ENCODE data around the gene LIN7A. TPM values are rescaled to one million over a fixed set of nuclear protein-coding genes. Genes with fewer than 3 reads are reported as not detected.
"Not testable (repeated sequence)": the region's sequence is repeated elsewhere in the genome, so short reads cannot be mapped to it uniquely, and the experiment has no call there.

Gene LIN7A
- total RNA-seq, 1 experiment from 2014 or later = 1.2 TPM

DNA sequence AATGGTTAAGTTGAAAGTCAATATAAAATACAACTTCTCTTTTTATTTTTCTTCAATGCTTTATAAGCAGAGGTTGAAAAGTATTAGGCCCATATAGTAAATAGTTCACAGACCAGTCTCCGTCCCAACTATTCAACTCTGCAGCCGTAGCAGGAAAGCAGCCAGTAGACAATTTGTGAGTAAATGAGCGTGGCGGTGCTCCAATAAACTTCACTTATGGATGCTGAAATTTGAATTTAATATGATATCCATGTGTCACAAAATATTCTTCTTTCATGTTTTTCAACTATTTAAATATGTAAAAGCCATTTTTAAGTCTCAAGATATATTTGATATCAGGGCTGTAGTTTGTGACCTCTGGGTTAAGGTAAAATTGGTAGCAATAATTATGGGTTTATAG lies 17.7 kb downstream of the LIN7A start:
- DNase-seq (ENCODE audit: low spot score) = no peak

GRCh38 chr12:80917651-80918050 lies 20.1 kb downstream of the LIN7A start:
- no peak for DNase-seq (ENCODE audit: low spot score)

- no peak for DNase-seq (ENCODE audit: low spot score)
Observed at GRCh38 chr12:80912901-80913770, 24.6 kb downstream of the LIN7A start.

- DNase-seq (ENCODE audit: low spot score) = no peak
Observed at GRCh38 chr12:80909370-80909769, 28.4 kb downstream of the LIN7A start.

GRCh38 chr12:80902711-80903110 lies 35.0 kb downstream of the LIN7A start:
- no peak for DNase-seq (ENCODE audit: low spot score)

GRCh38 chr12:80901661-80902060 lies 36.1 kb downstream of the LIN7A start:
- DNase-seq (ENCODE audit: low spot score) = no peak

GRCh38 chr12:80895240-80895639 lies 42.5 kb downstream of the LIN7A start:
- DNase-seq (ENCODE audit: low spot score) = no peak

DNA sequence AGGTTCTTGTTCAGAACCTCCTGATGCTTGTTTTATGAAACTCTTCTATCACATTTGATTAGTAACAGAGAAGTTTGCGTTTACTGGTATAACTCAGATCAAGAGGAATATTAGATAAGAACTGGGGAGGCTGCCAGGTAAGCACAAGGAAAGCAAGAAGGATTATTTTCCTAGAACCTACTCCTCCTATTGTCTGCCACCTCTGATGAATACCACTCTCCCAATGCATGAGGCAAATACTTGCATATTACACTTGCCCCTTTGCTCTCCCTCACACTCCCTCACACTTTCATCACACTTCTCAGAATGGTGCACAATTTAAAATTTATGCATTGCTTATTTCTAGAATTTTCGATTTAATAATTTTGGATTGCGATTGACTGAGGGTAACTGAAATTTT lies 43.6 kb downstream of the LIN7A start:
- DNase-seq (ENCODE audit: low spot score) = no peak

GRCh38 chr12:80892597-80893445 lies 44.9 kb downstream of the LIN7A start:
- DNase-seq (ENCODE audit: low spot score) = no peak

DNA sequence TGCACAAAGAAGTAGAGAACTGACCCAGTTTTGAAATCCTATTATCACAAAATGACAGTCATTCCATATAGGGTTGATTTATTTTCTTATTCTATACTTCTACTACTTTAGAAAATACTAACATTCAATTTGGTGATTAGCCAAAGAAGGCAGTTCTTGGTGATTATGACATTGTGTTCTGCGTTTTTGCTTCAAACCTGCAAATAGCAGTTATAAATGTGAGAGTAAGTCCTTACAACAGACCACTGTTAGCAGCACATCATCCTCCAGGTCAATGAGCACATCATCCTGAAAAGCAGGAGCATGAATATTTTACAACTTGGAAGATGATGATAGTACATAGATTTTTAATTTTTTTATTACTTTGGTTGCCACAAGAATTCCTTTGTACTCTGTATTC lies 53.1 kb downstream of the LIN7A start:
- no peak for DNase-seq (ENCODE audit: low spot score)

GRCh38 chr12:80881106-80881505 lies 56.6 kb downstream of the LIN7A start:
- no peak for DNase-seq (ENCODE audit: low spot score)

- not testable (repeated sequence) for DNase-seq (ENCODE audit: low spot score)
Observed at GRCh38 chr12:80878452-80878851, 59.3 kb downstream of the LIN7A start.

DNA sequence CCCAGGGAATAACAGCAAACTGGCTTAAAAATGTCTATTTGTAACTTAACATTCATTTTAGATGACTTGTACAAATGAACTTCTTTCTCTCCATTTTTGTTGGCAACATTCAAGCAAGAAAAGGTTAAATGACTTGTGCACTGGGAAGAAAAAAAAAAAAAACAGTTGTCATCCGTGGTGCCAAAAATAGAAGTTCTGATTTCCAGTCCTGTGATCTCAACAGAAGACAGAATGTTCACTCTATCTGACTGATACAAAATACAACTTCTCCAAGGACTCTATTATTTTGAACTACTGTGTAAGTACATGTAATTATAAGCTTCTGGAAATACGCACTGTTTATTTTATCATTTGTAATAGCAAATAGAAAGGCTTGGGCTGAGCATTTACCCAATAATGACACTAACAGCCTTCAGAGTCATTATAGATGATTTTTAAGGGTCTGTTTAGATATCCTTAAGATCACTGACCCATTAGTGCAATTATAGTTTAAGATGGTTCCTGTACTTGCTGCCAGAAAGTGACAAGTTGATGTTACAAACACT lies 59.9 kb downstream of the LIN7A start:
- DNase-seq (ENCODE audit: low spot score) = no peak

DNA sequence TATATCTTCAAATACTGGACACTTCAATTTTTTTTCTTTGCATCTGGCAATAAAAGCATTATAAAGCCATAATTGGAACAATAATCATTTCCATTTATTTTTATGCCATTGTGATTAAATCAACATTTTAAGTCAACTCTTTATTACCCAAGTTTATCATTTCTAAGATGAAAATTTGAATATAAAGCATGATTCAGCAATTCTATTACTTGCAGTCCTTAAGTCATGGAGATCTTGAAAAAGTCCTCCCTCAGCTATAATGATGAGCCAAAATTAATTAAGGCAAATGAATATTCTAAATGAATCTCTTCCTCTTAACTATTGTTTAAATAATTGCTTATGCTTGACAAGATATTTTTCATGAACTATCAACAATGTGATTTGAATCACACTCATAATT lies 65.7 kb downstream of the LIN7A start:
- no peak for DNase-seq (ENCODE audit: low spot score)

GRCh38 chr12:80869264-80869663 lies 68.5 kb downstream of the LIN7A start:
- no peak for DNase-seq (ENCODE audit: low spot score)

DNA sequence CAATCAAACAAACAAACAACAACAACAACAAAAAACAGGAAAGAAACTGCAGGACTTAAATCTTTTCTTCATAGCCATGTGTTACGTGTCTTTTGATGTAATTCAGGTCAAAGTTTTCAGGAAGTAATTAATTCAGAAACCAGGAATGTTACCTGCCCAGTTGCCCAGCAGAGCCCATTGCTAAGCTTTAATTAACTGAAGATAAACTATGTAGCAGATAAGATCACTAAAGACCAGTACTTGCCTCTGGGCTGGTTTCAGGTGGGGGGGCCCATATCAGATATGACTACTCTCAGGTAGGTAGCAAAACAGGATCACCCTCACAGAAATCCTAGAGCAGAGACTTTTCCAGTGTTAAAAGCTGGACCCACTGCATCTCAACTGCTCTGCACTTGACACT lies 69.2 kb downstream of the LIN7A start:
- DNase-seq (ENCODE audit: low spot score) = no peak

DNA sequence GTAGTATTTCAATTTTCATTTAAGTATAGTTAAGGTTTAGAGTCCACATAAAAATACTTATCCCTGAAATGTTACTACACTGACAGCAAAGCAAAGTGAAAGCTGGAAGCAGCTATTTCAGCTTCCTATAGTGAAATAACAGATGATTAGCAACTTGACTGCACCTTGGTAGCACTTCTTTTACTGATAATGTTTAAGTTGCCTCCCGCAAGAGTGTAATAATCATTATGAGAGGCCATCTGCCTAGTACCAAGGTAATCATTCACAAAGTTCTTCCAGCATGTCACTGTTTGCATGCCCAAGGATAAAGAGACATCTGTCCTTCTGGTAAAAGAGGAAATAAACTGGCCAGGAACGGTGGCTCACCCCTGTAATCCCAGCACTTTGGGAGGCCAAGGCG lies 69.8 kb downstream of the LIN7A start:
- DNase-seq (ENCODE audit: low spot score) = no peak

DNA sequence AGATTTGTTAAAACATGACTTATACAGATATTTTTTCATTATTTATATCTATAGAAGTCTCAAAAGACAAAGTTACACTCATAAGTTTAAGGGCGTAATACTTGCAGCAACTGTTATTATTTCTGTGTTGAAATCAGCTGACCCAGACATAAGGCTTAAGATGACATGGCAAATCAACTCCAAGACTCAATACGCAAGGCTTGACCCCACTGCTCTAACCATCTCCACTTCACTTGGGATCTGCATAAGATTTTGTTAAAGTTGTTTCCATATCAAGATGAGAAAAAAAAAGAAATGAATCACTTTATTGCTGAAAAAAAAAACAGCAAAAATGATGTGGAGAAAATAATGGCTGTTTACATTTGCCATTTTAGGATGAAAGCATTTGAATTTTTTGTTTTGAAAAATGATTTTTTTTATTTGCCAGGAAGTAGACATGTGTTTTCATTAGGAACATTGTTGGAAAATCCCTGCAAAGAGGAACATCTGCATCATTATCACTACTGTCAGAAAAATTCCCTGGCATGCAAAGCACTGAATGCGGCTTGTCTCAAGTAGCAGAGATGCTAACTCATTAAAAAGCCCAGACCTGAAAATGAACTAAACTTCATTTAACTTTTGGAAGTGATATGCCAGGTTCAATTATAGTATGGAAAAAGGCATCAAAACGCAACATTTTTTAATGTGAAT lies 73.5 kb downstream of the LIN7A start:
- DNase-seq (ENCODE audit: low spot score) = no peak

GRCh38 chr12:80862531-80862930 lies 75.2 kb downstream of the LIN7A start:
- no peak for DNase-seq (ENCODE audit: low spot score)

- no peak for DNase-seq (ENCODE audit: low spot score)
Observed at GRCh38 chr12:80861641-80862378, 75.9 kb downstream of the LIN7A start.

- DNase-seq (ENCODE audit: low spot score) = no peak
Observed at GRCh38 chr12:80860928-80861327, 76.8 kb downstream of the LIN7A start.
